ENCODE data around the gene BPHL. TPM values are rescaled to one million over a fixed set of nuclear protein-coding genes. Genes with fewer than 3 reads are reported as not detected.

Gene BPHL
- total and polyA plus RNA-seq, 2 of the 4 experiments (the other 2 are of a cell fraction) = 14.7 to 16.3 TPM

DNA sequence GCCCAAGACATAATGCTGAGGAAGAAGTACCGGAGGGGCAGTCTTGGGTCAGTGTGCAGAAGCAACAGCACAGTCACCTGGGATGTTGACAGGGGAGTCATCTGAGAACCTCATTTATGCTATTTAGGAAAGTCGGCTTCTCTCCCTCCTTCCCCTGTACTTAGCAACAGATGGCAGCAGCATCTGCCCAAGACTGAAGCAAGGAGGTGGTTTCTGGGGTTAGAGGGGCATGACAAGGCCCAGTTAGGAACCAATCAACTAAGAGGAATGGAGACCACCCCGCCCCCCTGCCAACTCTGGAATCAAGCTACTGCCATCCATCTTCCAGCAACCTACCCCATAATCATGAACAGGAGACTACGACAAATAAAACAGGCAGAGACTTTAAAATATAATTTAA is 28.5 kb upstream of the BPHL start:
- Histone ChIP-seq H3K9me1 (ENCODE audit: insufficient read depth, low read length) (peaks cover 3% of the 10 kb centered on the region; the same call in 1 of the 2 replicates), H4K91ac (ENCODE audit: insufficient read depth, low read depth, low read length) (no peak overlapping the region), H3K4ac (ENCODE audit: low read depth, low read length) (no peak overlapping the region), H3K14ac (replicated peaks; ENCODE audit: low read depth, low read length) (no peak overlapping the region), H2AK5ac (ENCODE audit: low read depth, low read length) (no peak overlapping the region), H4K20me1 (ENCODE audit: insufficient read depth, low read length) (no peaks in the 10 kb centered on the region), H2BK120ac (ENCODE audit: low read depth, low read length) (no peak overlapping the region), H2AK9ac (replicated peaks; ENCODE audit: low read depth, low read length, poor library complexity) (no peak overlapping the region), H2BK15ac (ENCODE audit: low read depth, low read length) (no peak overlapping the region), H3K56ac (ENCODE audit: extremely low read depth, insufficient read depth, low read length) (no peak overlapping the region), H3K9me3 (ENCODE audit: control insufficient read depth, insufficient read depth, low read length) (no peaks in the 10 kb centered on the region), H2BK20ac (ENCODE audit: low read depth, low read length) (no peak overlapping the region), H3K4me1 (ENCODE audit: control insufficient read depth, insufficient read depth, low read length) (peaks cover 10% of the 10 kb centered on the region), H3K23ac (ENCODE audit: low read depth, low read length) (no peak overlapping the region), H3K18ac (ENCODE audit: low read depth, low read length) (no peak overlapping the region), H3K4me3 (ENCODE audit: insufficient read depth, low read depth, low read length) (no peak overlapping the region), H3K36me3 (ENCODE audit: control insufficient read depth, insufficient read depth, low read length) (peaks cover 21% of the 10 kb centered on the region), H4K5ac (ENCODE audit: low read depth, low read length) (no peak overlapping the region), H2BK5ac (ENCODE audit: low read depth, low read length, poor library complexity, severe bottlenecking) (no peak overlapping the region), H2AFZ (replicated peaks; ENCODE audit: low read length, poor library complexity) (no peak overlapping the region), H3K4me2 (ENCODE audit: low read depth, low read length) (no peak overlapping the region), H4K8ac (ENCODE audit: low read depth in 2 of 2, low read length in 2 of 2) (no peak overlapping the region), H3K9ac (ENCODE audit: low read depth, low read length) (no peak overlapping the region), H3K79me1 (ENCODE audit: low read depth in 1 of 2, low read length in 2 of 2) (peaks cover 11 to 29% of the 10 kb centered on the region in 2 experiments), H3K27me3 (ENCODE audit: control insufficient read depth, insufficient read depth, low read length) (no peaks in the 10 kb centered on the region), H3K27ac (ENCODE audit: insufficient read depth, low read length) (peak overlapping the region; percentile 25; the same call in 1 of the 2 replicates)
- no TSS peak for BruUV-seq (replicated peaks)
- ChIA-PET CTCF (no interaction called here), POLR2A (ENCODE audit: unreplicated experiment) (no interaction called here)
- no peak for DNase-seq
- ATAC-seq (ENCODE audit: low read depth) = no peak
- in situ Hi-C loops (cut with MboI; ENCODE audit: low sequenced_read_pairs) (no loop called here), dilution Hi-C loops (cut with HindIII; ENCODE audit: low sequenced_read_pairs, unreplicated experiment) (no loop called here), intact Hi-C loops (cut with micrococcal nuclease) (no loop called here)
- no peak for TF ChIP-seq MAFK (IDR thresholded peaks at IDR 0.05; ENCODE audit: low read depth, low read length)
- TF ChIP-seq CHD1 (IDR thresholded peaks at IDR 0.05; ENCODE audit: low read depth, low read length) = no peak
- TF ChIP-seq NFE2L2 (IDR thresholded peaks at IDR 0.05; ENCODE audit: low read depth, low read length) = no peak
- no peak for TF ChIP-seq POLR2A (IDR thresholded peaks at IDR 0.05; ENCODE audit: low read depth, low read length)
- no peak for TF ChIP-seq CEBPB (IDR thresholded peaks at IDR 0.05; ENCODE audit: low read depth, low read length)
- TF ChIP-seq, protein P1, sequence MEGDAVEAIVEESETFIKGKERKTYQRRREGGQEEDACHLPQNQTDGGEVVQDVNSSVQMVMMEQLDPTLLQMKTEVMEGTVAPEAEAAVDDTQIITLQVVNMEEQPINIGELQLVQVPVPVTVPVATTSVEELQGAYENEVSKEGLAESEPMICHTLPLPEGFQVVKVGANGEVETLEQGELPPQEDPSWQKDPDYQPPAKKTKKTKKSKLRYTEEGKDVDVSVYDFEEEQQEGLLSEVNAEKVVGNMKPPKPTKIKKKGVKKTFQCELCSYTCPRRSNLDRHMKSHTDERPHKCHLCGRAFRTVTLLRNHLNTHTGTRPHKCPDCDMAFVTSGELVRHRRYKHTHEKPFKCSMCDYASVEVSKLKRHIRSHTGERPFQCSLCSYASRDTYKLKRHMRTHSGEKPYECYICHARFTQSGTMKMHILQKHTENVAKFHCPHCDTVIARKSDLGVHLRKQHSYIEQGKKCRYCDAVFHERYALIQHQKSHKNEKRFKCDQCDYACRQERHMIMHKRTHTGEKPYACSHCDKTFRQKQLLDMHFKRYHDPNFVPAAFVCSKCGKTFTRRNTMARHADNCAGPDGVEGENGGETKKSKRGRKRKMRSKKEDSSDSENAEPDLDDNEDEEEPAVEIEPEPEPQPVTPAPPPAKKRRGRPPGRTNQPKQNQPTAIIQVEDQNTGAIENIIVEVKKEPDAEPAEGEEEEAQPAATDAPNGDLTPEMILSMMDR (conservative IDR thresholded peaks at IDR 0.05; ENCODE audit: low read depth, low read length) = no peak
- TF ChIP-seq MXI1 (IDR thresholded peaks at IDR 0.05; ENCODE audit: borderline replicate concordance, low read depth, low read length) = no peak
- TF ChIP-seq FOS (IDR thresholded peaks at IDR 0.05; ENCODE audit: low read depth, low read length) = no peak
- no peak for TF ChIP-seq RFX5 (IDR thresholded peaks at IDR 0.05; ENCODE audit: low read depth, low read length)
- TF ChIP-seq, protein P2, sequence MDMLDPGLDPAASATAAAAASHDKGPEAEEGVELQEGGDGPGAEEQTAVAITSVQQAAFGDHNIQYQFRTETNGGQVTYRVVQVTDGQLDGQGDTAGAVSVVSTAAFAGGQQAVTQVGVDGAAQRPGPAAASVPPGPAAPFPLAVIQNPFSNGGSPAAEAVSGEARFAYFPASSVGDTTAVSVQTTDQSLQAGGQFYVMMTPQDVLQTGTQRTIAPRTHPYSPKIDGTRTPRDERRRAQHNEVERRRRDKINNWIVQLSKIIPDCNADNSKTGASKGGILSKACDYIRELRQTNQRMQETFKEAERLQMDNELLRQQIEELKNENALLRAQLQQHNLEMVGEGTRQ (IDR thresholded peaks at IDR 0.05; ENCODE audit: low read depth, low read length) = no peak
- TF ChIP-seq RAD21 (IDR thresholded peaks at IDR 0.05; ENCODE audit: low read length) = no peak
- TF ChIP-seq BHLHE40 (IDR thresholded peaks at IDR 0.05; ENCODE audit: low read depth, low read length) = no peak
- TF ChIP-seq MAZ (IDR thresholded peaks at IDR 0.05; ENCODE audit: borderline replicate concordance, low read depth, low read length) = no peak
- no peak for TF ChIP-seq SMC3 (IDR thresholded peaks at IDR 0.05; ENCODE audit: low read depth, low read length)
- TF ChIP-seq, protein P3, sequence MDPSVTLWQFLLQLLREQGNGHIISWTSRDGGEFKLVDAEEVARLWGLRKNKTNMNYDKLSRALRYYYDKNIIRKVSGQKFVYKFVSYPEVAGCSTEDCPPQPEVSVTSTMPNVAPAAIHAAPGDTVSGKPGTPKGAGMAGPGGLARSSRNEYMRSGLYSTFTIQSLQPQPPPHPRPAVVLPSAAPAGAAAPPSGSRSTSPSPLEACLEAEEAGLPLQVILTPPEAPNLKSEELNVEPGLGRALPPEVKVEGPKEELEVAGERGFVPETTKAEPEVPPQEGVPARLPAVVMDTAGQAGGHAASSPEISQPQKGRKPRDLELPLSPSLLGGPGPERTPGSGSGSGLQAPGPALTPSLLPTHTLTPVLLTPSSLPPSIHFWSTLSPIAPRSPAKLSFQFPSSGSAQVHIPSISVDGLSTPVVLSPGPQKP (IDR thresholded peaks at IDR 0.05; ENCODE audit: borderline replicate concordance, low read depth, low read length) = no peak
- TF ChIP-seq RCOR1 (IDR thresholded peaks at IDR 0.05; ENCODE audit: insufficient replicate concordance, low read length) = no peak
- WGBS, 2 experiments (ENCODE audit: extremely low coverage in 2 of 2, insufficient read length in 1 of 2) = no CpG with 5 or more reads among the region's 4 CpGs

Measured in IMR-90 (cell line).